Measurements from ENCODE around the gene CYP4A11. TPM values are rescaled to one million over a fixed set of nuclear protein-coding genes. Genes with fewer than 3 reads are reported as not detected.
"Not testable (repeated sequence)": the region's sequence is repeated elsewhere in the genome, so short reads cannot be mapped to it uniquely, and the experiment has no call there.

CYP4A11 gene
- total RNA-seq, 1 donor from 2014 or later, result not detected

- H3K4me3 Mint-ChIP-seq, result no peak overlapping the region
- H3K4me1 Mint-ChIP-seq, result no peaks in the 10 kb centered on the region
- no peaks in the 10 kb centered on the region for H3K36me3 Mint-ChIP-seq
- no peak for DNase-seq (ENCODE audit: low spot score in 2 of 2, unreplicated experiment in 2 of 2)
- H3K27me3 Mint-ChIP-seq (ENCODE audit: low read depth), result peaks cover 40% of the 10 kb centered on the region
- no peaks in the 10 kb centered on the region for H3K9me3 Mint-ChIP-seq
- H3K27ac Mint-ChIP-seq, result no peak overlapping the region
- no peak for TF ChIP-seq CTCF (IDR thresholded peaks at IDR 0.05; ENCODE audit: unreplicated experiment)
Observed at GRCh38 chr1:46942086-46942485, 810 bp upstream of the CYP4A11 start.

GRCh38 chr1:46940307-46940706, 969 bp downstream of the CYP4A11 start:
- Mint-ChIP-seq H3K27me3 (ENCODE audit: low read depth) (peaks cover 43% of the 10 kb centered on the region), H3K4me3 (no peak overlapping the region), H3K4me1 (no peaks in the 10 kb centered on the region), H3K36me3 (no peaks in the 10 kb centered on the region), H3K27ac (no peak overlapping the region), H3K9me3 (no peaks in the 10 kb centered on the region)
- no peak for DNase-seq (ENCODE audit: low spot score in 2 of 2, unreplicated experiment in 2 of 2)
- no peak for TF ChIP-seq CTCF (IDR thresholded peaks at IDR 0.05; ENCODE audit: unreplicated experiment)

GRCh38 chr1:46937270-46937669, 4.0 kb downstream of the CYP4A11 start:
- no peak overlapping the region for H3K4me3 Mint-ChIP-seq
- no peak for TF ChIP-seq CTCF (IDR thresholded peaks at IDR 0.05; ENCODE audit: unreplicated experiment)
- H3K4me1 Mint-ChIP-seq, result no peaks in the 10 kb centered on the region
- H3K9me3 Mint-ChIP-seq, result no peaks in the 10 kb centered on the region
- H3K27me3 Mint-ChIP-seq (ENCODE audit: low read depth), result peaks cover 37% of the 10 kb centered on the region
- no peaks in the 10 kb centered on the region for H3K36me3 Mint-ChIP-seq
- DNase-seq (ENCODE audit: low spot score in 2 of 2, unreplicated experiment in 2 of 2), result no peak
- H3K27ac Mint-ChIP-seq, result no peak overlapping the region

- Mint-ChIP-seq H3K9me3 (no peaks in the 10 kb centered on the region), H3K4me1 (no peaks in the 10 kb centered on the region), H3K36me3 (no peaks in the 10 kb centered on the region), H3K4me3 (no peak overlapping the region), H3K27ac (no peak overlapping the region), H3K27me3 (ENCODE audit: low read depth) (peaks cover 36% of the 10 kb centered on the region)
- TF ChIP-seq CTCF (IDR thresholded peaks at IDR 0.05; ENCODE audit: unreplicated experiment), result no peak
- no peak for DNase-seq (ENCODE audit: low spot score in 2 of 2, unreplicated experiment in 2 of 2)
Observed at GRCh38 chr1:46936788-46937187, 4.5 kb downstream of the CYP4A11 start.

- peaks cover 32% of the 10 kb centered on the region for H3K27me3 Mint-ChIP-seq (ENCODE audit: low read depth)
- not testable (repeated sequence) for DNase-seq (ENCODE audit: low spot score in 2 of 2, unreplicated experiment in 2 of 2); H3K4me1 Mint-ChIP-seq; H3K9me3 Mint-ChIP-seq; H3K36me3 Mint-ChIP-seq; H3K4me3 Mint-ChIP-seq; H3K27ac Mint-ChIP-seq
Observed at GRCh38 chr1:46934852-46935251, 6.4 kb downstream of the CYP4A11 start.

- DNase-seq (ENCODE audit: low spot score in 2 of 2, unreplicated experiment in 2 of 2); H3K36me3 Mint-ChIP-seq; H3K4me1 Mint-ChIP-seq; H3K4me3 Mint-ChIP-seq; H3K9me3 Mint-ChIP-seq; H3K27ac Mint-ChIP-seq: not testable (repeated sequence)
- peaks cover 21% of the 10 kb centered on the region for H3K27me3 Mint-ChIP-seq (ENCODE audit: low read depth)
Observed at GRCh38 chr1:46932020-46932419, 9.3 kb downstream of the CYP4A11 start.

- no peaks in the 10 kb centered on the region for H3K36me3 Mint-ChIP-seq
- H3K4me1 Mint-ChIP-seq, result no peaks in the 10 kb centered on the region
- no peak overlapping the region for H3K4me3 Mint-ChIP-seq
- H3K9me3 Mint-ChIP-seq, result peaks cover 5% of the 10 kb centered on the region
- no peak overlapping the region for H3K27ac Mint-ChIP-seq
- DNase-seq (ENCODE audit: low spot score in 2 of 2, unreplicated experiment in 2 of 2), result no peak
- no peak for TF ChIP-seq CTCF (IDR thresholded peaks at IDR 0.05; ENCODE audit: unreplicated experiment)
- H3K27me3 Mint-ChIP-seq (ENCODE audit: low read depth), result peaks cover 15% of the 10 kb centered on the region
Observed at GRCh38 chr1:46931151-46931550, 10.1 kb downstream of the CYP4A11 start.

Data from mesothelial cell of epicardium (in vitro differentiated cells).